ENCODE data around the gene ASB1. TPM values are rescaled to one million over a fixed set of nuclear protein-coding genes. Genes with fewer than 3 reads are reported as not detected.

ASB1 gene, protein sequence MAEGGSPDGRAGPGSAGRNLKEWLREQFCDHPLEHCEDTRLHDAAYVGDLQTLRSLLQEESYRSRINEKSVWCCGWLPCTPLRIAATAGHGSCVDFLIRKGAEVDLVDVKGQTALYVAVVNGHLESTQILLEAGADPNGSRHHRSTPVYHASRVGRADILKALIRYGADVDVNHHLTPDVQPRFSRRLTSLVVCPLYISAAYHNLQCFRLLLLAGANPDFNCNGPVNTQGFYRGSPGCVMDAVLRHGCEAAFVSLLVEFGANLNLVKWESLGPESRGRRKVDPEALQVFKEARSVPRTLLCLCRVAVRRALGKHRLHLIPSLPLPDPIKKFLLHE
- 36.3 to 59.5 TPM (median 57.5 TPM) in 5 replicates for total RNA-seq (2022; extraction: Qiagen RNA extraction)

DNA sequence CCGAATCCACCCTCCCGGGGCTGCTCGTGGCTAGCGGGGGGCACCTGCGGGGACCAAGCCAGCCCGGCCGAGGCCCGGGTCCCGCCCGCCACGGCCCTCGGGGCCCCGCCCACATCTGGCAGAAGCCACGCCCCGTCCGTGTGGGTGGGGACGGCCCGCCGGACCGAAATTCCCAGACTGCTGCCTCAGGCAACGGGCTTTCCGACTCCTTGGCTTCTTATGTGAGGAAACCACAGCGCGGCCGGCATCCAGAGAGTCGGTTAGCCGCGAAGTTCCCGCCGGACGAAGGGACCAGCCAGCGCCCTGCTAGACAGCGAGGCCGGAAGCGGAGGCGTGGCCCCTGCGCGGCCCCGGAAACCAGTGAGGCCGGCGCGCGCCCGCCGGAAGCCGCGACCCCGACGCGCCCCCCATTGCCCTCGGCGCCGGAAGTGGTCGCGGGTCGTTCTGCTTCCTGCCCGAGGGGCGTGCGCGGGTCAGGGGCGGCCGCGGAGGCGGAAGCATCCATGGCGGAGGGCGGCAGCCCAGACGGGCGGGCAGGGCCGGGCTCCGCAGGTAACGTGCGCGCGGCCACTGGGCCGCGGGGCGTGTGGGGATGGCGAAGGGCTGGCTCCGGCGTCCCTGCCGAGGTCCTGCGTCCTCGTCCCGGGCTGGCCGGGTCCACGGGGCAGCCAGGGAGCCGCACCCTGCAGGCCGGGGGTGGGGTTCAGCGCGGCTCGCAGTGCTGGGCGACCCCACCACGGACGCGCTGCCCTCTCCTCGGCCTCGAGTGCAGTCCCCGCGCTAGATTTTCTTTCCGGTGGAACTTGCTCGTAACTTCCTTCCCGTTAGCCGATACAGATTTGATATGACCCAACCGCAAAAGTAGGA, at the start of gene ASB1:
ASB1 (plus strand) TSS at position 360 of the 867 bp plus-strand sequence; CDS start at position 504, 144 bp downstream.

Other genes starting within 250 kb of the ASB1 start
- 36.8 to 40.6 TPM (median 38.0 TPM) in 5 replicates for gene ILKAP, start 223.2 kb upstream of the ASB1 start, total RNA-seq (2022; extraction: Qiagen RNA extraction)
- gene HES6, start 186.9 kb upstream of the ASB1 start, total RNA-seq (2022; extraction: Qiagen RNA extraction): 7.0 to 12.0 TPM (median 11.0 TPM) in 5 replicates
- 4.6 to 9.8 TPM (median 8.0 TPM) in 5 replicates for gene PER2, start 138.3 kb upstream of the ASB1 start, total RNA-seq (2022; extraction: Qiagen RNA extraction)
- gene TRAF3IP1, start 106.4 kb upstream of the ASB1 start, total RNA-seq (2022; extraction: Qiagen RNA extraction): 12.5 to 17.3 TPM (median 15.9 TPM) in 5 replicates

Data from A549 treated with dexamethasone at 1 μM for 4 hours (cell line).